H9 (cell line): ENCODE data around the gene MAST4. TPM values are rescaled to one million over a fixed set of nuclear protein-coding genes. Genes with fewer than 3 reads are reported as not detected.

Experiments
- DNase-seq: peaks from one replicate; pipeline ENCODE4 v3.0.0-alpha.2; 2017
- H2AFZ ChIP-seq: one replicate; pipeline ENCODE4 v1.6.1; 2013; ENCODE audit warnings: mild to moderate bottlenecking, low read length, control low read depth, moderate library complexity
- H2AK5ac ChIP-seq: 2 replicates; pipeline ENCODE4 v1.6.1; 2013; ENCODE audit warnings: low read length, control low read depth, mixed read lengths; ENCODE audit not compliant: insufficient read length
- H2BK120ac ChIP-seq: one replicate; pipeline ENCODE4 v1.6.1; 2013; ENCODE audit warnings: low read depth, mild to moderate bottlenecking, low read length, control low read depth, inconsistent platforms; ENCODE audit not compliant: poor library complexity, severe bottlenecking
- H2BK12ac ChIP-seq: 2 replicates; pipeline ENCODE4 v1.6.1; 2013; ENCODE audit warnings: low read length, control low read depth, mixed read lengths, low read depth; ENCODE audit not compliant: insufficient read length
- H2BK15ac ChIP-seq: 2 replicates; pipeline ENCODE4 v1.6.1; 2013; ENCODE audit warnings: low read depth, low read length, control low read depth
- H2BK20ac ChIP-seq: one replicate; pipeline ENCODE4 v1.6.1; 2013; ENCODE audit warnings: low read depth, mild to moderate bottlenecking, low read length, control low read depth, inconsistent platforms; ENCODE audit not compliant: poor library complexity, severe bottlenecking
- H2BK5ac ChIP-seq: 2 replicates; pipeline ENCODE4 v1.6.1; 2013; ENCODE audit warnings: low read length, control low read depth, mixed read lengths; ENCODE audit not compliant: insufficient read length
- H3K14ac ChIP-seq: 2 replicates; pipeline ENCODE4 v1.6.1; 2013; ENCODE audit warnings: low read length, control low read depth; ENCODE audit not compliant: insufficient read depth
- H3K18ac ChIP-seq: 2 replicates; pipeline ENCODE4 v1.6.1; 2013; ENCODE audit warnings: low read depth, mild to moderate bottlenecking, mixed read lengths, low read length, control low read depth; ENCODE audit not compliant: insufficient read length
- H3K23ac ChIP-seq: 2 replicates; pipeline ENCODE4 v1.6.1; 2013; ENCODE audit warnings: low read length, control low read depth, mixed read lengths, low read depth; ENCODE audit not compliant: insufficient read length
- H3K23me2 ChIP-seq: 2 replicates; pipeline ENCODE4 v1.6.1; 2013; ENCODE audit warnings: low read depth, mild to moderate bottlenecking, mixed read lengths, low read length, control low read depth; ENCODE audit not compliant: insufficient read length, poor library complexity, severe bottlenecking
- H3K27ac ChIP-seq: 2 replicates; pipeline ENCODE4 v1.5.1; 2013; ENCODE audit warnings: low read length, control low read depth, mixed read lengths, low read depth; ENCODE audit not compliant: insufficient read length
- H3K27me3 ChIP-seq: 2 replicates; pipeline ENCODE4 v1.6.1; 2013; ENCODE audit warnings: low read length, control low read depth, inconsistent platforms; ENCODE audit not compliant: insufficient read depth
- H3K4ac ChIP-seq: 2 replicates; pipeline ENCODE4 v1.6.1; 2013; ENCODE audit warnings: low read depth, mild to moderate bottlenecking, control low read depth, inconsistent platforms, low read length, moderate library complexity
- H3K4me1 ChIP-seq: 2 replicates; pipeline ENCODE4 v1.6.1; 2013; ENCODE audit warnings: low read length, control low read depth, inconsistent platforms; ENCODE audit not compliant: insufficient read depth
- H3K4me2 ChIP-seq: 2 replicates; pipeline ENCODE4 v1.6.1; 2013; ENCODE audit warnings: low read length, control low read depth, mixed read lengths; ENCODE audit not compliant: insufficient read length, insufficient read depth
- H3K56ac ChIP-seq: 2 replicates; pipeline ENCODE4 v1.6.1; 2013; ENCODE audit warnings: low read depth, mild to moderate bottlenecking, mixed read lengths, low read length, control low read depth; ENCODE audit not compliant: insufficient read length
- H3K79me1 ChIP-seq: 2 replicates; pipeline ENCODE4 v1.6.1; 2013; ENCODE audit warnings: low read depth, mild to moderate bottlenecking, moderate library complexity, low read length, control low read depth, inconsistent platforms; ENCODE audit not compliant: insufficient read depth, poor library complexity, severe bottlenecking
- H3K79me2 ChIP-seq: 2 replicates; pipeline ENCODE4 v1.6.1; 2013; ENCODE audit warnings: low read length, control low read depth, inconsistent platforms; ENCODE audit not compliant: insufficient read depth
- H3K9ac ChIP-seq: 2 replicates; pipeline ENCODE4 v1.6.1; 2013; ENCODE audit warnings: low read length, control low read depth, mixed read lengths; ENCODE audit not compliant: insufficient read length; ENCODE audit errors: extremely low read depth
- H3K9me3 ChIP-seq: one replicate; pipeline ENCODE4 v1.6.1; 2013; ENCODE audit warnings: low read depth, low read length, inconsistent platforms; ENCODE audit not compliant: control insufficient read depth
- H3T11ph ChIP-seq: one replicate; pipeline ENCODE4 v1.6.1; 2013; ENCODE audit warnings: mild to moderate bottlenecking, low read length, control low read depth, inconsistent platforms
- H4K20me1 ChIP-seq: one replicate; pipeline ENCODE4 v1.6.1; 2013; ENCODE audit not compliant: control insufficient read depth, insufficient read length, insufficient read depth
- H4K5ac ChIP-seq: 2 replicates; pipeline ENCODE4 v1.6.1; 2013; ENCODE audit warnings: low read depth, mild to moderate bottlenecking, mixed read lengths, low read length, control low read depth; ENCODE audit not compliant: insufficient read length
- H4K8ac ChIP-seq: replicated peaks from 2 replicates; pipeline ENCODE4 v1.6.1; 2013; ENCODE audit warnings: low read length, control low read depth, mixed read lengths, low read depth; ENCODE audit not compliant: insufficient read length
- H4K91ac ChIP-seq: 2 replicates; pipeline ENCODE4 v1.6.1; 2013; ENCODE audit warnings: low read depth, mild to moderate bottlenecking, moderate library complexity, mixed read lengths, low read length, control low read depth; ENCODE audit not compliant: insufficient read length
- H3K27ac Mint-ChIP-seq, 3 experiments: 2 replicates in 2 of 3; 3 replicates in 1 of 3; pipeline ENCODE4 v1.8.0; 2020 to 2021; ENCODE audit warnings: mixed read lengths in 3 of 3, mild to moderate bottlenecking in 1 of 3, moderate library complexity in 1 of 3
- H3K27me3 Mint-ChIP-seq: 2 replicates; pipeline ENCODE4 v1.8.0; 2021; ENCODE audit warnings: low read depth, mild to moderate bottlenecking, moderate library complexity, mixed read lengths
- H3K36me3 Mint-ChIP-seq, 3 experiments: 2 replicates in 2 of 3; 3 replicates in 1 of 3; pipeline ENCODE4 v1.8.0; 2020 to 2021; ENCODE audit warnings: low read depth in 3 of 3, mixed read lengths in 3 of 3; ENCODE audit not compliant: insufficient read depth in 1 of 3
- H3K4me1 Mint-ChIP-seq, 2 experiments: 2 replicates each; pipeline ENCODE4 v1.8.0; 2020; ENCODE audit warnings: mixed read lengths in 2 of 2
- H3K4me3 Mint-ChIP-seq, 2 experiments: 2 replicates in 1 of 2; 3 replicates in 1 of 2; pipeline ENCODE4 v1.8.0; 2020 to 2021; ENCODE audit warnings: mild to moderate bottlenecking in 2 of 2, mixed read lengths in 2 of 2, moderate library complexity in 1 of 2
- H3K9me3 Mint-ChIP-seq, 2 experiments: 2 replicates in 1 of 2; 3 replicates in 1 of 2; pipeline ENCODE4 v1.8.0; 2020; ENCODE audit warnings: mild to moderate bottlenecking in 2 of 2, mixed read lengths in 2 of 2, moderate library complexity in 1 of 2
- WGBS: extraction: QIAGEN DNeasy Blood & Tissue Kit; methylation state at CpG from one replicate; pipeline ENCODE4 v1.1.7; 2013; ENCODE audit warnings: missing lambda C conversion rate, low lambda C conversion rate, mixed read lengths; ENCODE audit not compliant: insufficient read length; ENCODE audit errors: extremely low coverage; 5-methylcytosine and 5-hydroxymethylcytosine counted together
- total RNA-seq: library from RNA; stranded (reverse); gene quantifications from 2 replicates; pipeline ENCODE4 v1.2.1, GENCODE V29; 2021
- TF ChIP-seq, protein P1 (sequence below): fragments of 200-600 bp; sonication (generic); conservative IDR thresholded peaks from 3 replicates; pipeline ENCODE4 v1.8.0; 2021; ENCODE audit warnings: antibody characterized with exemption, mild to moderate bottlenecking

MAST4 gene
- total RNA-seq, 1 experiment from 2014 or later = 3.7 TPM

DNA sequence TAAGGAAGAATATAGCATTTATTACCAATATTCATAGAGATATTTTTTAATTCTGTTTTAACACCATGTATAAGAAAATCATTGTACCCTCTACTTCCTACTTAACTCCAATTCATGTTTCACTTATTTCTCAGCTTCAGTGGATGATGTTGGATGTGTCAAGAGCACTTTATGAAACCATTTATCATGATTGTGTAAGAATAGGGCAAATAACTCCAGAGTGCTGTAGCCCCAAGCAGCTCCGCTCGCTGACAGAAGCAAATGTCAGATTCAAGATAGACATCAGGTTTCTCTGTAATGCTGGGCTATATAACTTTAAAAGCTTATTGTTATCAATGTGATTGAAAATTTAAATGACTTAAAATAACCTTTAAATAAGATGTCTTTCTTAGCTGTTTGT lies 50.4 kb downstream of the MAST4 start:
- no peaks in the 10 kb centered on the region for H3K27me3 Mint-ChIP-seq
- WGBS = no CpG with 5 or more reads among the region's 2 CpGs
- no peak overlapping the region for H3K18ac ChIP-seq
- H2BK5ac ChIP-seq = no peak overlapping the region
- no peaks in the 10 kb centered on the region for H3K4me1 ChIP-seq
- TF ChIP-seq, protein P1, sequence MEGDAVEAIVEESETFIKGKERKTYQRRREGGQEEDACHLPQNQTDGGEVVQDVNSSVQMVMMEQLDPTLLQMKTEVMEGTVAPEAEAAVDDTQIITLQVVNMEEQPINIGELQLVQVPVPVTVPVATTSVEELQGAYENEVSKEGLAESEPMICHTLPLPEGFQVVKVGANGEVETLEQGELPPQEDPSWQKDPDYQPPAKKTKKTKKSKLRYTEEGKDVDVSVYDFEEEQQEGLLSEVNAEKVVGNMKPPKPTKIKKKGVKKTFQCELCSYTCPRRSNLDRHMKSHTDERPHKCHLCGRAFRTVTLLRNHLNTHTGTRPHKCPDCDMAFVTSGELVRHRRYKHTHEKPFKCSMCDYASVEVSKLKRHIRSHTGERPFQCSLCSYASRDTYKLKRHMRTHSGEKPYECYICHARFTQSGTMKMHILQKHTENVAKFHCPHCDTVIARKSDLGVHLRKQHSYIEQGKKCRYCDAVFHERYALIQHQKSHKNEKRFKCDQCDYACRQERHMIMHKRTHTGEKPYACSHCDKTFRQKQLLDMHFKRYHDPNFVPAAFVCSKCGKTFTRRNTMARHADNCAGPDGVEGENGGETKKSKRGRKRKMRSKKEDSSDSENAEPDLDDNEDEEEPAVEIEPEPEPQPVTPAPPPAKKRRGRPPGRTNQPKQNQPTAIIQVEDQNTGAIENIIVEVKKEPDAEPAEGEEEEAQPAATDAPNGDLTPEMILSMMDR = no peak
- H3K23ac ChIP-seq = no peak overlapping the region
- no peak overlapping the region for H2BK120ac ChIP-seq
- no peak overlapping the region for H3K4me3 Mint-ChIP-seq
- H3K14ac ChIP-seq = no peak overlapping the region
- no peaks in the 10 kb centered on the region for H3K9me3 ChIP-seq
- no peak overlapping the region for H2BK12ac ChIP-seq
- no peak overlapping the region for H4K5ac ChIP-seq
- H3K4me1 Mint-ChIP-seq = peaks cover 2 to 5% of the 10 kb centered on the region in 2 experiments; a peak in 3 of 4 replicates
- no peaks in the 10 kb centered on the region for H3K27me3 ChIP-seq
- H2BK15ac ChIP-seq = no peak overlapping the region
- no peak overlapping the region for H3K56ac ChIP-seq
- H3K9ac ChIP-seq = no peak overlapping the region
- H3K23me2 ChIP-seq = no peaks in the 10 kb centered on the region
- H4K8ac ChIP-seq = no peak overlapping the region
- H3K27ac ChIP-seq = no peak overlapping the region
- no peak overlapping the region for H4K91ac ChIP-seq
- no peaks in the 10 kb centered on the region for H3K79me2 ChIP-seq
- H3K4me2 ChIP-seq = no peak overlapping the region
- DNase-seq = no peak
- H3K27ac Mint-ChIP-seq = peak overlapping the region in 1 of 3 experiments; percentile 87; a peak in 1 of 7 replicates
- H3K36me3 Mint-ChIP-seq = peaks cover 0 to 8% (median 2%) of the 10 kb centered on the region in 3 experiments; a peak in 1 of 7 replicates
- H4K20me1 ChIP-seq = no peaks in the 10 kb centered on the region
- no peaks in the 10 kb centered on the region for H3K79me1 ChIP-seq
- peaks cover 3 to 6% of the 10 kb centered on the region in 2 experiments; a peak in 4 of 5 replicates for H3K9me3 Mint-ChIP-seq
- H2BK20ac ChIP-seq = no peak overlapping the region
- no peak overlapping the region for H2AK5ac ChIP-seq
- H3T11ph ChIP-seq = no peak overlapping the region
- H2AFZ ChIP-seq = no peak overlapping the region
- H3K4ac ChIP-seq = no peak overlapping the region
